ENCODE measurements around the gene UFD1. TPM values are rescaled to one million over a fixed set of nuclear protein-coding genes. Genes with fewer than 3 reads are reported as not detected.

The UFD1 gene
- total RNA-seq, 1 experiment from 2014 or later = 74.4 TPM

DNA sequence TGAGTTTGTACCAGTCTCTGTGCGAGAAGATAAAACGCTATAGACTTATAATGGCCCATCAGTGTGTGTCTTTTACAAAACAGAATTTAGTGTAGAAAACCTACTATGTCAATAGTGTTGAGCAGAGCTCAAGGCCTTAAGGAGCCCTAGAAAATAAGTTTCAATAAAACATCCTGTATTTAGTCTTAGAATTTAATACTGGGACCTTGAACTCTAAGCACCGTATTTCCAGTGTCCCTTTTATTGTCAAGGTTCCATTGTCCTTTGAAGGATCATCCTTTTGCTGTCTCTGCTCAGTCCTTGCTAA, 17.3 kb upstream of the UFD1 start:
- H2BK120ac ChIP-seq (ENCODE audit: low read depth, low read length, poor library complexity, severe bottlenecking) = no peak overlapping the region
- H2AK5ac ChIP-seq (ENCODE audit: insufficient read length, low read length) = no peak overlapping the region
- H3K23me2 ChIP-seq (ENCODE audit: insufficient read length, low read depth, low read length, poor library complexity, severe bottlenecking) = no peaks in the 10 kb centered on the region
- H2BK12ac ChIP-seq (ENCODE audit: insufficient read length, low read depth, low read length) = no peak overlapping the region
- H2BK15ac ChIP-seq (ENCODE audit: low read depth, low read length) = no peak overlapping the region
- H2BK5ac ChIP-seq (ENCODE audit: insufficient read length, low read length) = no peak overlapping the region
- no peak overlapping the region for H3K9ac ChIP-seq (ENCODE audit: extremely low read depth, insufficient read length, low read length)
- no peak for DNase-seq
- H3K18ac ChIP-seq (ENCODE audit: insufficient read length, low read depth, low read length) = no peak overlapping the region
- no peak overlapping the region for H3K4me3 Mint-ChIP-seq
- TF ChIP-seq, protein P1, sequence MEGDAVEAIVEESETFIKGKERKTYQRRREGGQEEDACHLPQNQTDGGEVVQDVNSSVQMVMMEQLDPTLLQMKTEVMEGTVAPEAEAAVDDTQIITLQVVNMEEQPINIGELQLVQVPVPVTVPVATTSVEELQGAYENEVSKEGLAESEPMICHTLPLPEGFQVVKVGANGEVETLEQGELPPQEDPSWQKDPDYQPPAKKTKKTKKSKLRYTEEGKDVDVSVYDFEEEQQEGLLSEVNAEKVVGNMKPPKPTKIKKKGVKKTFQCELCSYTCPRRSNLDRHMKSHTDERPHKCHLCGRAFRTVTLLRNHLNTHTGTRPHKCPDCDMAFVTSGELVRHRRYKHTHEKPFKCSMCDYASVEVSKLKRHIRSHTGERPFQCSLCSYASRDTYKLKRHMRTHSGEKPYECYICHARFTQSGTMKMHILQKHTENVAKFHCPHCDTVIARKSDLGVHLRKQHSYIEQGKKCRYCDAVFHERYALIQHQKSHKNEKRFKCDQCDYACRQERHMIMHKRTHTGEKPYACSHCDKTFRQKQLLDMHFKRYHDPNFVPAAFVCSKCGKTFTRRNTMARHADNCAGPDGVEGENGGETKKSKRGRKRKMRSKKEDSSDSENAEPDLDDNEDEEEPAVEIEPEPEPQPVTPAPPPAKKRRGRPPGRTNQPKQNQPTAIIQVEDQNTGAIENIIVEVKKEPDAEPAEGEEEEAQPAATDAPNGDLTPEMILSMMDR (conservative IDR thresholded peaks at IDR 0.05) = no peak
- H3K4me1 Mint-ChIP-seq = no peaks in the 10 kb centered on the region
- H3T11ph ChIP-seq (ENCODE audit: low read length) = no peak overlapping the region
- no peaks in the 10 kb centered on the region for H3K79me1 ChIP-seq (ENCODE audit: insufficient read depth, low read depth, low read length, poor library complexity, severe bottlenecking)
- no peak overlapping the region for H3K23ac ChIP-seq (ENCODE audit: insufficient read length, low read depth, low read length)
- no peaks in the 10 kb centered on the region for H3K9me3 Mint-ChIP-seq
- H3K9me3 ChIP-seq (ENCODE audit: control insufficient read depth, low read depth, low read length) = no peaks in the 10 kb centered on the region
- H3K56ac ChIP-seq (ENCODE audit: insufficient read length, low read depth, low read length) = no peak overlapping the region
- H3K27me3 ChIP-seq (ENCODE audit: insufficient read depth, low read length) = no peaks in the 10 kb centered on the region
- H3K4me1 ChIP-seq (ENCODE audit: insufficient read depth, low read length) = no peaks in the 10 kb centered on the region
- no peaks in the 10 kb centered on the region for H3K79me2 ChIP-seq (ENCODE audit: insufficient read depth, low read length)
- no CpG with 5 or more reads among the region's 3 CpGs for WGBS (ENCODE audit: extremely low coverage, insufficient read length, low lambda C conversion rate)
- no peaks in the 10 kb centered on the region for H4K20me1 ChIP-seq (ENCODE audit: control insufficient read depth, insufficient read depth, insufficient read length)
- no peaks in the 10 kb centered on the region for H3K27me3 Mint-ChIP-seq (ENCODE audit: low read depth)
- no peak overlapping the region for H3K27ac Mint-ChIP-seq
- H3K4ac ChIP-seq (ENCODE audit: low read depth, low read length) = no peak overlapping the region
- H2BK20ac ChIP-seq (ENCODE audit: low read depth, low read length, poor library complexity, severe bottlenecking) = no peak overlapping the region
- H4K5ac ChIP-seq (ENCODE audit: insufficient read length, low read depth, low read length) = no peak overlapping the region
- H3K14ac ChIP-seq (ENCODE audit: insufficient read depth, low read length) = no peak overlapping the region
- no peak overlapping the region for H4K91ac ChIP-seq (ENCODE audit: insufficient read length, low read depth, low read length)
- H4K8ac ChIP-seq (replicated peaks; ENCODE audit: insufficient read length, low read depth, low read length) = no peak overlapping the region
- H3K4me2 ChIP-seq (ENCODE audit: insufficient read depth, insufficient read length, low read length) = no peak overlapping the region
- no peak overlapping the region for H3K27ac ChIP-seq (ENCODE audit: insufficient read length, low read depth, low read length)
- H2AFZ ChIP-seq (ENCODE audit: low read length) = no peak overlapping the region
- peaks cover 5 to 80% (median 52%) of the 10 kb centered on the region in 3 experiments for H3K36me3 Mint-ChIP-seq (ENCODE audit: insufficient read depth in 1 of 3, low read depth in 3 of 3)

Data from H9 (cell line).